HG03520 (cell line): Measurements from ENCODE around the gene CCBE1.
A peak's percentile ranks its signal among the peaks of the same experiment; 100 is the strongest.

Experiments
- ATAC-seq: cut with Tn5 transposase; IDR thresholded peaks from one replicate; pipeline ENCODE4 v1.9.1; 2021; ENCODE audit warnings: mild to moderate bottlenecking, moderate library complexity; ENCODE audit not compliant: unreplicated experiment

Gene CCBE1

GRCh38 chr18:59509481-59510442 lies 187.5 kb downstream of the CCBE1 start:
- ATAC-seq = no peak

- ATAC-seq = no peak
Measured at GRCh38 chr18:59505356-59505755, 191.9 kb downstream of the CCBE1 start.

DNA sequence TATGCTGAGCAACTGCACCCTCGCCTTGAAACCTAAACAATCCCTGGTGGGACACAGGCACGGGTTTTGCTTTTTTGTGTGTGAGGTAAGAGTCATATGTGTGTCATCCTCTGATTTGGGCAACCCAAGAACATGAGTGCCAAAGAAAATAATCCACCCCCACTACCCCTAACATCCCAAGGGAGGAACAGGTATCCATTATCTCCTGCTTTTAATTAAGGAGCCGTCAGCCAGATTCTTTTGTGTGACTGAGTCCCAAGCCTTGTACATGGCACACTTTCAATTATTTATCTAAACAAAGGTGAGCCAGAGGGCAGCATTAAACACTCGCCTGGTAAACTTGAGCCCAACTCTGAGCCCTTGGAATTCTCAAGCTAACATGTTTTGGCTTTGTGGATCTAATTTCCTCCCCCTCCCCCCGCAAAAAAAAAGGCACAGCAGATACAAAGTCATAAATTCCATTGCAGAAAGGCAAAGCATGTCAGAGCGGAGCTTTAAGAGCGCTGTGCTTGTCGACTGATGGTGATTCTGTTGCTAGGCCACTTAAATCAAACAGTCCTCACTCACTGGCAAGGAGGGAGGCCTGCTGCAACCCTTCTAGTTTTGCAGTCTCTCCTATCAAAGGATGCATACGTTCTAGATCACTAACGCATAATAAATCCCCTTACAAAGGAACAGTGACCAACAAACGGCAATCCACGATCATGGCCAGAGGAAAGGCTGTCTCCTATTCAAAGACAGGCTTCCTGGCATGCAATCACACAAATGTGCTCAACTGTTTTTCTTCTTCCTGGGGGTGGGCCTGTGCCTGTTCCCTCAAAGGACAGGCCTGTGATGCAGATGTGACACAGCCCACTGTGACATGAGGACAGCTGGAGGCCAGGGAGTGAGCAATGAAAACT lies 194.7 kb downstream of the CCBE1 start:
- no peak for ATAC-seq

- ATAC-seq = no peak
Measured at GRCh38 chr18:59501920-59502273, 195.3 kb downstream of the CCBE1 start.

DNA sequence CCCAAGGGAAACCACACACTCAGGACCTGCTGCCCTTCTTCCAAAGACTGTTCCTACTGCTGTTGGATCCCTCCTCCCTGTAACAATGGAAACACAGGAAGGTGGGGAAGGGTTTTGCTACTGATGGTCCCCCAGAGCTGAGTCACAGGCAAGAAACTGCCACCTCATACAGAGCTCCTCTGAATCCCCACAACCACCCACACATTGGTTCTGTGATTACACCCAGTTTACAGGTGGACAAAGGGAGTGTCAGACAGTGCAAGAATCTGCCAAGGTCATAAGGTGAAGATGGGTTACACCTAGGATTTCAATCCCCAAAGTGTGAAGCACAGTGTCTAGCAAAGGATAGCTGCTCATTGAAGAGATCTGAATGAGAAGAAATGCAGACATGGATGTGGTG lies 196.5 kb downstream of the CCBE1 start:
- peak; percentile 44 for ATAC-seq

DNA sequence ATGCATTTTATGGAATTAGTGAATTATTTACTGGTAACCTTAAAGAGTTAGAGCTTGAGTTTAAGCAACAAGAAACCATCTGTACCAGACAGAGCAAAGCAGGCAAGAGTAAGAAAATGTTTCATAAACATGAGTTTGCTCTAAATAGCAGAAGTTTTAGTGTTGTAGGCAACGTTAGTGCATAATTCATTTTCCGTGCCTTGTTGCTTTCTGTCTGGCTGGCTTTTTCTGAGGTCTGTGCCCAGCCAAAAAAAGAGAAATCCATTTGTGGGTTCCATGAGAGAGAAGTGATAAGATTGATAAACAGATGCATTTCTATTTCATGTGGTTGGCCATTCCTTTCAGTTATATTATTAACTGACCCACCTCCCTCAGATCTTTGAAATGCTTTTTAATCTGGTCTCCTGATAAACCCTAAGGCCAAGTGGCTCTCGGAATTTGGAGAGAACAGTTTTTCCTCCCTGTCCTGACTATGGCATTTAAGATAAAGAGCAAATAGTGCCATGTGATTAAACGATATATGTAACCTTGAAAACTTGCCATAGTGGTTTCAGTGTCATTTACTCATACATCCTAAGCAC lies 198.6 kb downstream of the CCBE1 start:
- ATAC-seq = no peak

DNA sequence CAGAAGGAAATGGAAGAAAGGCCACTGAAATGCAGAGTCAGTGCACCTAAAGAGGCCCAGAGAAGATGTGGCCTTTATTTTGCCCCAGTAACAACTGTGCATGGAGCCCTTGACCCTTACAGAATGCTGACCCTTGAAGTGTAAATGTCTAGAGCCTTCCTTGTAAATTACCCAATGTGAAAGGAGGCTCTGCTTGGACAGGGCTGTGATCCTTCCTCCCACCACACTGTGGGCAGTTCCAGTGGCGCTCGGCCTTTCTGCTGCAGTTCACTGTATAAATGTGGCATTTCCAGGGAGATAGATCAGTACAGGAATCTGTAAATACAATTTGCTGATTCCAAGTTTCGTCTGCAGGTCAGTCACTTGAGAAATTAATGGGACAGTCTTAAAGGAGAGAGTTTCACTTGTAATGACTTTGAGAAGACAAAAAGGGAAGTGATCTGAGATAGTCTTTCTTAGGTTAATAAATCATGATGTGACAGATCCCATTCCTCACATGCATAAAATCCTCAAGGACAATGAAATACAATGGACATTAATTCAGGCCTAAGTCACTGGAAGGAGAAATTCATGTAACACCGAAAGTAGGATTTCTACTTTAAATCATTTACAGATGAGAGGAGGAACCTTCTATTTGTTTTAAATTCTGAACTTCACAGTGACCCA lies 204.3 kb downstream of the CCBE1 start:
- ATAC-seq = no peak

DNA sequence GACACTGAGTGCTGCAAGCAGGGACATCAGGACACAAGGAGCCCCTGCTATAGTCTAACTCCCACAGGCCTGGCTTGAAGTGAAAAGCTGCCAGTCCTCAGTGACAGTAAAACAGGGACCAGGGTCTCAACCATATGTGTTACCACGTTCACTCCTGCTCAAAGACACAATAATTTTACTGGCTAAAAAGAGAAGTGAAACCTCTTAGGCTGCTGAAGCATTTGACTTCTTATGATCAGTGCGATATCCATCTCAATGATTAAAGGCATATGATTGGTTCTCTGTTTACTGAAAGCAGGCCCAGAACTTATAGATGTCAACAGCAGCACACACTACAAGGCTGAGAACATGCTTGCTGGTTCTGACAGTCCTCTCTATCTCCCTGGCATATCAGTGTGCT lies 208.3 kb downstream of the CCBE1 start:
- ATAC-seq = peak; percentile 76

DNA sequence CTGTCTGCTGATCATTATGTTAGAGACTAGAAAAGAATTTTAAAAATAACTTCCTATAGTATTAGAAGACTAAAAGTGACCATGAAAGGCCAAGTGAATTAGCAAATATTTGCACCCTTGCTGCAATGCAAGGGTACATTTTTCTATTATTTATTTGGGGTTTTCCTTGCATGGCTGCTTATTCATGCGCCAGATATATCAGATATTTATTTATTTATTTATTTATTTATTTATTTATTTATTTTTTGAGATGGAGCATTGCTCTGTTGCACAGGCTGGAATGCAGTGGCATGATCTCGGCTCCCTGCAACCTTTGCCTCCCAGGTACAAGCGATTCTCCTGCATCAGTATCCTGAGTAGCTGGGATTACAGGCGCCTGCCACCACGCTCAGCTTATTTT lies 211.8 kb downstream of the CCBE1 start:
- ATAC-seq = no peak

DNA sequence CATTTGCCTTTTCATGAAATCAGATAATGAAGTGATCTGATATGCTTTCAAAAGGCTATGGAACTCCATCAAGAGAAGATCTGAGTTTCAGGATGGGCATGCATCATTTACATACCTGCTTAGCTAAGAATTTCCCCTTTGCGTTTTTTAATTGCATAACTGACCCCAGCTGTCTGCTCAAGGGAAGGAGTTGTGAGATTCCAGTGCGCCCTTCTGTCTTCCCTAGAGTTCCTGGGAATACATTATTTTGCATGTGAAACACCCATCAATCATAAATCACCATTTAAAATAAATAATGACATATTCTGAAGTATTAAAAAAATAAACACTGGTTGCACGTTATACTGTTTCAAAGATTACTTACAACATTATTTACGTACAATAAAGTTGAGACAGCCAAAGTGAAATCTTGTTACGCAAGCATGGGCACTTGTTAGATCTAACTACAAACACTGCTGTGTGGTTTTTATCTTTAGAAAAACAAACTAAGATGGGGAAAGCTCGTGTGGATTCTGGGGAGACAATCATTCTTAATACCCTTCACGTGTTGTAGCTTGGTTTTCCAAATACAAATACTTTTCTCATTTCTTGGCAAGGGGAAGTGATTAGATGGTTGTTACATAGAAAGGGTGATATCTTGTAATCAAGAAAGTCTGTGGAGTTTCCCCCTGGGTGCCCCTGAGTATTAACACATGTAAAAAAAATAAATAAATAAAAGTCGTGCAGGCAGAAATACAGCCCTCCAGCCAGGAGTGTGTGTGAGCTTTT lies 212.5 kb downstream of the CCBE1 start:
- no peak for ATAC-seq

GRCh38 chr18:59484131-59484530 lies 213.1 kb downstream of the CCBE1 start:
- no peak for ATAC-seq

DNA sequence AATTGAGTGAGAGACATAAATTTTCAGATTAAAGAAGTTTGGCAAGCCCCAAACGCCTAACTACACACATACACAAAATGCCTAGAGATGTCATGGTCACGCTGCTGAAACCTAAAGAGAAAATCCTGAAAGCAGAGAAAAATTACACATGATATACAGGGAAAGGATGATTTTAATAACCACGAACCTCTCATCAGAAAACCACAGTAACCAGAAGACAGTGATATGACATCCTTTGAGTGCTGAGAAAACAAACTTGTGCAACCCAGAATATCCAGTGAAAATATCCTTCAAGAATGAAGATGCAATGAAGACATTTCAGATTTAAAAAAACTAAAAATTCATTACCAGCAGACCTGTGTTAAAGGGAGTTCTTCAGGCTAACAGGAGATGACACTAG lies 215.8 kb downstream of the CCBE1 start:
- ATAC-seq = no peak

DNA sequence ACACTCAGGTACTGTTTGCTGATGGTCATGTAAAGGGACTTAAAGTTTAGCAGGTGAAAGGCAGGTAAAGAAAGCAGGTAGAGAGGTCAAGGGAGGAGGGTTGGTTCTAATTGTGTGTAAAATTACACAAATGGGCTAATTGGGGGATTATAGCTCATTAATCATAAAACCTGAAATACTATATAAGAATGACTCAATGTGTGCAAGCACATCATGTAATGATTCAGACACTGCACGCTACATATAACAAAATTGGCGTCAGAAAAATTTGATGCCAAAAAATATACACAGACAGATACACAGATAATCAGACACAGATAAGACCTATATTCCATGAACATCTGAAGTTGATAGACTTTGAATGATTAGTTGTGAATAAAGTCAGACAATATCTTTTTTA lies 217.4 kb downstream of the CCBE1 start:
- no peak for ATAC-seq

DNA sequence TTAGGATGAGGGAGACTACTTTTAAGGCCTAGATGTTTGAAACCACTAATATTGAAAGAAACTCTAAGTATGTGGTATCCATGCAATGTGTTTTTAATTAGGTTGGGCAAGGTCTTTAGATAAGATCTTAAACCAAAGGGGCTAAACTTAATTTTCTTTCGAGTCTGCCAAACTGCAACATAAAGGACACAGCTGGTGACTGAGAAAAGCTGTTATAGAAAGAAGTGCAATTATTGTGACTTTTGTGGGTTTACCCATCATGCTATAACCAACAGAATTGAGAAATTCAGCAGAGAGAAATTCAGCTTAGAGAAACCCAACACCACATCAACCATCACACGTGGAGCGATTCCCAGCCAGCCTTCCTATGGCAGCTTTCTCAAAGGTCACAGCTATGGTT lies 218.6 kb downstream of the CCBE1 start:
- ATAC-seq = no peak

DNA sequence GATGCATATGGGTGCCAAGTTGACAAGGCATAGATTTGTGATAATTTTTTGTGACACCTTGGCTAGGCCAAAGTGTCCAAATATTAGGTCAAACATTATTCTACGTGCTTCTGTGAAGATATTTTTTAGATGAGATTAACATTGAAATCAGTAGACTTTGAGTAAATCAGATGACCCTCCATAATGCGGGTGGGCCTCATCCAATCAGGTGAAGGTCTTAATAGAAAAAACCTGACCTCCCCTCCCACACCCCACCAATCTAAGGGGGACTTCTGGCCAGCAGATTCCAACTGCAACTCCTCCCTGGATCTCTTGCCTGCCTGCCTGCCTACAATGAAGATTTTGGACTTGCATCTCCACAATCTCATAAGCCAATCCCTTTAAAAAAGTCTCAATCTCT lies 219.4 kb downstream of the CCBE1 start:
- no peak for ATAC-seq

DNA sequence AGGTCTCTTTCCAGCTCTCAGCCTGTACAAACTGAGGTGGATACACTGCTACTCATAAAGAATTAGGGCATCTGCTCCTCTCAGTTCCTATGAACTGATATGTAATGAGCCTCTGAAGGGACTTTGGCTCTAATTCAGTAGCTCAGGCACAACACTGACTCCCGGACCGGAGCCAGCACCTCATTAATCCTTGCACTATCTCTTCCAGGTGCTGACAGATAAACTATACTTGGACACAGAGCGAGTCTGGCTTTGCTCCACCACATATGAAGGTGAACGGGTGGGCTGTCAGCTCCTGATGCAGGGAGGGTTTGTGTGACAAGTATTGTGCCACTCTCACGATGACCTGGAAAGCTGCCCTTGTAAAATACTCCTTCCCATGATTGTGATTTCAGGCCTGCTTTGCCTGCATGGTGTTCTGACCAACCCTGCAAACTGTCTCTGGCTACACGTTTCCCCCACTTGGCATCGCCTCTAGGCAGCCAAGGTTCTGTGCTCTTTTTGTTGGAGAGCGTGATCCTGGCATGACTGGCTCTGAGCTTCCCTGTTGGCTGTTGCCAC lies 226.6 kb downstream of the CCBE1 start:
- ATAC-seq = no peak

GRCh38 chr18:59469463-59470180 lies 227.6 kb downstream of the CCBE1 start:
- no peak for ATAC-seq

DNA sequence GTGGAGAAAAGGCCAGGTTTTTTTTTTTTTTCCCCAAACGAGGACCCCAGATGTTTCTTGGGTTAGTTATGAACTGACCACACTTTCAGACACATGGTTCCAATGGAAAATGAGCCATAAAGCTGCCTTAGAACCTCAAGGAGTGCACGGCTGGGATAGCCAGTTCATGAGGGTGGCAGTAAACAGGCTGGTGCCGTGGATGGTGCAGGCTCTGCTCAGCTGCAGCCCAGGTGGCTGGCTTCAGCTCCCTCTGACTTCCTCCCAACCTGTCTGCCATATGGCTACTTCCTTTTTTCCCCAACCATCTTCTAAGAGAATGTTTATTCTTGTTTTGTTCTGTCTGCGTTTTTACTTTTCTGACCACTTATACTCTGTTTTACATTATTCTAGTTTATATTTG lies 228.4 kb downstream of the CCBE1 start:
- no peak for ATAC-seq

GRCh38 chr18:59467497-59467896 lies 229.7 kb downstream of the CCBE1 start:
- ATAC-seq = no peak
